ENCODE results near the gene TVP23C. TPM values are rescaled to one million over a fixed set of nuclear protein-coding genes. Genes with fewer than 3 reads are reported as not detected.

TVP23C gene
- total and polyA plus RNA-seq, 2 of the 8 experiments (the other 6 are each of a cell fraction or from before 2014, with no cell fraction given), result 2.9 to 9.6 TPM

DNA sequence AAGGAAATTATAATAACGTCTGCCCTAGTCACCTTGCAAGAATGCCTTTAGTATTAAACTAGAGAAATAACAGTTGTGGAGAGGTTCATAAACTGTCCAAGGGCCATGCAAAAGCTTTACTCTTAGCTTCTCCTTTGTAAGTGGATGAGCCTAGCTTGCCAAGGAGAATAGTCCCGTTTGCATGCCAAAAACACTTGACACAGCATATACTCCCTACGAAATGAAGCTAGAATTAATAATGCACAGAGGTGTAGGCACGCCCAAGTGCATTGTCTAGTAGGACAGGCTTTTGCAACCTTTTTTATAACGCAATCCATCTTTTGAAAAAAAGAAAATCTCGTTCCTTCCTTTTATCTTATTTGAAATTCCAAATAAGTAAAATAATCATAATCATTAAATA, 83.1 kb downstream of the TVP23C start:
- peaks cover 0 to 3% (median 1%) of the 10 kb centered on the region in 4 experiments; a peak in 2 of 8 replicates for H3K36me3 ChIP-seq (ENCODE audit: control insufficient read depth in 2 of 4, insufficient read depth in 4 of 4, low read length in 3 of 4)
- FAIRE-seq, result no peak
- 87% methylated on average over 6 of the region's 6 CpGs; no CpG with 5 or more reads in 1 of the 2 experiments for WGBS, 2 experiments (ENCODE audit: extremely low coverage in 1 of 2, insufficient coverage in 1 of 2, insufficient read length in 1 of 2, insufficient replicate concordance in 2 of 2, low coverage in 1 of 2, low lambda C conversion rate in 2 of 2, missing lambda C conversion rate in 1 of 2)

More for the DNA sequence above, 83.1 kb downstream of the TVP23C start:
- Histone ChIP-seq H2BK120ac (replicated peaks; ENCODE audit: low read depth, low read length) (no peak overlapping the region), H3K56ac (replicated peaks; ENCODE audit: insufficient read length, low read depth, low read length) (no peak overlapping the region), H4K91ac (replicated peaks; ENCODE audit: insufficient read length, low read length) (no peak overlapping the region), H3K23ac (ENCODE audit: insufficient read length) (no peak overlapping the region), H3K4me3 (ENCODE audit: extremely low read depth in 1 of 4, insufficient read depth in 2 of 4, low read depth in 3 of 4, low read length in 4 of 4) (no peak overlapping the region), H3K18ac (ENCODE audit: extremely low read depth, low read length) (no peak overlapping the region), H3K27ac (ENCODE audit: low read depth, low read length) (no peak overlapping the region), H4K20me1 (replicated peaks in 1 of 2; ENCODE audit: control insufficient read depth in 1 of 2, insufficient read depth in 2 of 2, low read length in 2 of 2) (peaks cover 0 to 2% of the 10 kb centered on the region in 2 experiments), H3K23me2 (ENCODE audit: low read depth, low read length) (no peaks in the 10 kb centered on the region), H2BK20ac (ENCODE audit: low read length) (no peak overlapping the region), H3K14ac (ENCODE audit: insufficient read length) (no peak overlapping the region), H2BK12ac (ENCODE audit: low read depth, low read length) (no peak overlapping the region), H2AFZ (ENCODE audit: low read length) (no peak overlapping the region), H3K79me2 (ENCODE audit: control insufficient read depth in 1 of 2, insufficient read depth in 2 of 2, low read length in 2 of 2) (no peaks in the 10 kb centered on the region), H3K9me3 (ENCODE audit: insufficient read depth in 2 of 2, low read depth in 1 of 2, low read length in 1 of 2) (no peaks in the 10 kb centered on the region), H4K8ac (ENCODE audit: extremely low read depth, insufficient read depth, low read length) (no peak overlapping the region), H3K4me1 (replicated peaks in 1 of 4; ENCODE audit: control insufficient read depth in 3 of 4, insufficient read depth in 4 of 4, low read length in 3 of 4) (peaks cover 0 to 7% (median 2%) of the 10 kb centered on the region in 4 experiments; a peak in 4 of 7 replicates), H2BK15ac (ENCODE audit: low read length) (no peak overlapping the region), H2AK5ac (ENCODE audit: low read depth, low read length) (no peak overlapping the region), H3K27me3 (replicated peaks in 1 of 4; ENCODE audit: control insufficient read depth in 3 of 4, extremely low read depth in 1 of 4, insufficient read depth in 3 of 4, low read length in 3 of 4) (no peaks in the 10 kb centered on the region), H3K9ac (replicated peaks in 1 of 4; ENCODE audit: extremely low read depth in 1 of 4, low read depth in 3 of 4, low read length in 3 of 4) (no peak overlapping the region), H3K79me1 (ENCODE audit: low read depth, low read length) (no peaks in the 10 kb centered on the region), H3K4ac (replicated peaks; ENCODE audit: insufficient read length, low read depth, low read length) (no peak overlapping the region), H3K4me2 (ENCODE audit: insufficient read depth in 1 of 2, low read depth in 2 of 2, low read length in 2 of 2) (no peak overlapping the region), H2BK5ac (ENCODE audit: low read depth, low read length) (no peak overlapping the region), H4K5ac (ENCODE audit: insufficient read length, low read depth, low read length) (no peak overlapping the region)
- CTCF ChIA-PET (ENCODE audit: partially characterized antibody), result interaction anchor here (0.7 to 2.6 kb wide), 7 partner anchors 10 to 231 kb away, joined by 3 to 17 read pairs (median 3); partner anchors contain the start of gene CDRT4
- TF ChIP-seq EP300 (IDR thresholded peaks at IDR 0.05; ENCODE audit: borderline replicate concordance in 1 of 2, low read depth in 2 of 2, low read length in 2 of 2) (no peak), SRF (IDR thresholded peaks at IDR 0.05; ENCODE audit: low read depth, low read length) (no peak), POLR2AphosphoS5 (IDR thresholded peaks at IDR 0.05; ENCODE audit: low read depth, low read length) (no peak), NRF1 (IDR thresholded peaks at IDR 0.05; ENCODE audit: low read depth, low read length) (no peak), SP1 (IDR thresholded peaks at IDR 0.05; ENCODE audit: low read depth, low read length) (no peak), MAFK (IDR thresholded peaks at IDR 0.05; ENCODE audit: low read depth, low read length) (no peak), CHD2 (IDR thresholded peaks at IDR 0.05; ENCODE audit: low read length) (no peak), CBX8 (IDR thresholded peaks at IDR 0.05; ENCODE audit: borderline replicate concordance, low read depth, low read length) (no peak), FOSL1 (IDR thresholded peaks at IDR 0.05; ENCODE audit: insufficient read depth, low read depth, low read length) (no peak), BACH1 (IDR thresholded peaks at IDR 0.05; ENCODE audit: low read length) (no peak), POLR2A (IDR thresholded peaks at IDR 0.05; ENCODE audit: control extremely low read depth in 1 of 2, low read depth in 2 of 2, low read length in 2 of 2) (no peak), MAX (IDR thresholded peaks at IDR 0.05) (no peak)
- POLR2A ChIA-PET (ENCODE audit: partially characterized antibody), result interaction anchor here (1.2 to 1.5 kb wide), 2 partner anchors 9 to 23 kb away, joined by 4 to 5 read pairs; no protein-coding TSS in a partner anchor
- no peak for DNase-seq (ENCODE audit: low read depth in 1 of 2, low spot score in 2 of 2)
